ENCODE data around the gene RPS6KA6. TPM values are rescaled to one million over a fixed set of nuclear protein-coding genes. Genes with fewer than 3 reads are reported as not detected.

RPS6KA6 gene
- total RNA-seq, 1 donor from 2014 or later = 7.1 TPM

- H3K79me2 ChIP-seq (ENCODE audit: insufficient read depth, low read length) = no peaks in the 10 kb centered on the region
- no peak overlapping the region for H3K9ac ChIP-seq (ENCODE audit: low read length)
- Mint-ChIP-seq H3K27me3 (ENCODE audit: low read depth, unreplicated experiment) (no peaks in the 10 kb centered on the region), H3K36me3 (ENCODE audit: low read depth, unreplicated experiment) (no peaks in the 10 kb centered on the region), H3K9me3 (ENCODE audit: unreplicated experiment) (no peaks in the 10 kb centered on the region), H3K4me1 (ENCODE audit: low read depth, unreplicated experiment) (peaks cover 13% of the 10 kb centered on the region), H3K27ac (ENCODE audit: unreplicated experiment) (no peak overlapping the region), H3K4me3 (ENCODE audit: unreplicated experiment) (no peak overlapping the region)
- FAIRE-seq (peak; percentile 58), DNase-seq (ENCODE audit: low read depth) (no peak)
- H3K4me2 ChIP-seq (ENCODE audit: low read length) = no peak overlapping the region
- no peak overlapping the region for H2AFZ ChIP-seq (ENCODE audit: low read depth, low read length)
- H3K27me3 ChIP-seq (ENCODE audit: insufficient read depth, low read length) = no peaks in the 10 kb centered on the region
- H4K20me1 ChIP-seq (ENCODE audit: insufficient read depth, low read length) = no peaks in the 10 kb centered on the region
- no peak overlapping the region for H3K27ac ChIP-seq (ENCODE audit: low read depth, low read length)
- no peak overlapping the region for H3K4me3 ChIP-seq (ENCODE audit: insufficient read depth, low read depth, low read length)
- H3K4me1 ChIP-seq (ENCODE audit: insufficient read depth, low read length) = no peaks in the 10 kb centered on the region
- no peaks in the 10 kb centered on the region for H3K9me3 ChIP-seq (ENCODE audit: insufficient read depth, low read depth, low read length)
- no peaks in the 10 kb centered on the region for H3K36me3 ChIP-seq (ENCODE audit: insufficient read depth, low read length)
- TF ChIP-seq, protein P1, sequence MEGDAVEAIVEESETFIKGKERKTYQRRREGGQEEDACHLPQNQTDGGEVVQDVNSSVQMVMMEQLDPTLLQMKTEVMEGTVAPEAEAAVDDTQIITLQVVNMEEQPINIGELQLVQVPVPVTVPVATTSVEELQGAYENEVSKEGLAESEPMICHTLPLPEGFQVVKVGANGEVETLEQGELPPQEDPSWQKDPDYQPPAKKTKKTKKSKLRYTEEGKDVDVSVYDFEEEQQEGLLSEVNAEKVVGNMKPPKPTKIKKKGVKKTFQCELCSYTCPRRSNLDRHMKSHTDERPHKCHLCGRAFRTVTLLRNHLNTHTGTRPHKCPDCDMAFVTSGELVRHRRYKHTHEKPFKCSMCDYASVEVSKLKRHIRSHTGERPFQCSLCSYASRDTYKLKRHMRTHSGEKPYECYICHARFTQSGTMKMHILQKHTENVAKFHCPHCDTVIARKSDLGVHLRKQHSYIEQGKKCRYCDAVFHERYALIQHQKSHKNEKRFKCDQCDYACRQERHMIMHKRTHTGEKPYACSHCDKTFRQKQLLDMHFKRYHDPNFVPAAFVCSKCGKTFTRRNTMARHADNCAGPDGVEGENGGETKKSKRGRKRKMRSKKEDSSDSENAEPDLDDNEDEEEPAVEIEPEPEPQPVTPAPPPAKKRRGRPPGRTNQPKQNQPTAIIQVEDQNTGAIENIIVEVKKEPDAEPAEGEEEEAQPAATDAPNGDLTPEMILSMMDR (IDR thresholded peaks at IDR 0.05; ENCODE audit: insufficient read depth, low read depth, low read length) = no peak
- TF ChIP-seq EZH2 (IDR thresholded peaks at IDR 0.05; ENCODE audit: insufficient read depth, low read length) = no peak
These were observed 25.6 kb downstream of the RPS6KA6 start for GRCh38 chrX:84162401-84162800.

DNA sequence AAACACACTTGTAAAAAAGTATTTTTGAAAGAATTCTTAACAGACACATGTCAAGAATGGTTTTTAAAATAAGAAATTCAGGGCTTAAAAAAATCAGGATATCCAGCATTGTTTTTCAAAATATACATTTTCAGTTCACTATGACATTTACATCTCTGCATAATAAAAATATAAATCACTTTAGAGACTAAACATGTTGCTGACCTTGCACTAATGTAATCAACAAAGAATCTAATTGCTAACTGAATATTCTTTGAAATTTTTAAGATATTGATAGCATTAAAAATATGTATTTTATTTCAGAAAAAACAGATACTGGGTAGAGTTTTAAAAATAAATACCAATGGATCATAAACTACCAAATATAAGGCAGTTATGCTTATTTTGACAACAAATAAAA lies 26.4 kb downstream of the RPS6KA6 start:
- Mint-ChIP-seq H3K4me1 (ENCODE audit: low read depth, unreplicated experiment) (peaks cover 12% of the 10 kb centered on the region), H3K27ac (ENCODE audit: unreplicated experiment) (no peak overlapping the region), H3K27me3 (ENCODE audit: low read depth, unreplicated experiment) (no peaks in the 10 kb centered on the region), H3K36me3 (ENCODE audit: low read depth, unreplicated experiment) (no peaks in the 10 kb centered on the region), H3K4me3 (ENCODE audit: unreplicated experiment) (no peak overlapping the region), H3K9me3 (ENCODE audit: unreplicated experiment) (no peaks in the 10 kb centered on the region)
- H3K36me3 ChIP-seq (ENCODE audit: insufficient read depth, low read length) = no peaks in the 10 kb centered on the region
- no peaks in the 10 kb centered on the region for H3K4me1 ChIP-seq (ENCODE audit: insufficient read depth, low read length)
- DNase-seq (ENCODE audit: low read depth) = no peak
- H4K20me1 ChIP-seq (ENCODE audit: insufficient read depth, low read length) = no peaks in the 10 kb centered on the region
- no peak overlapping the region for H3K27ac ChIP-seq (ENCODE audit: low read depth, low read length)
- no peak overlapping the region for H3K4me3 ChIP-seq (ENCODE audit: insufficient read depth, low read depth, low read length)
- H3K9ac ChIP-seq (ENCODE audit: low read length) = no peak overlapping the region
- no peak overlapping the region for H3K4me2 ChIP-seq (ENCODE audit: low read length)
- no peaks in the 10 kb centered on the region for H3K79me2 ChIP-seq (ENCODE audit: insufficient read depth, low read length)
- no peaks in the 10 kb centered on the region for H3K27me3 ChIP-seq (ENCODE audit: insufficient read depth, low read length)
- no peak overlapping the region for H2AFZ ChIP-seq (ENCODE audit: low read depth, low read length)
- no peaks in the 10 kb centered on the region for H3K9me3 ChIP-seq (ENCODE audit: insufficient read depth, low read depth, low read length)
- TF ChIP-seq, protein P1 (IDR thresholded peaks at IDR 0.05; ENCODE audit: insufficient read depth, low read depth, low read length) = no peak
- no peak for TF ChIP-seq EZH2 (IDR thresholded peaks at IDR 0.05; ENCODE audit: insufficient read depth, low read length)
- FAIRE-seq = no peak

DNA sequence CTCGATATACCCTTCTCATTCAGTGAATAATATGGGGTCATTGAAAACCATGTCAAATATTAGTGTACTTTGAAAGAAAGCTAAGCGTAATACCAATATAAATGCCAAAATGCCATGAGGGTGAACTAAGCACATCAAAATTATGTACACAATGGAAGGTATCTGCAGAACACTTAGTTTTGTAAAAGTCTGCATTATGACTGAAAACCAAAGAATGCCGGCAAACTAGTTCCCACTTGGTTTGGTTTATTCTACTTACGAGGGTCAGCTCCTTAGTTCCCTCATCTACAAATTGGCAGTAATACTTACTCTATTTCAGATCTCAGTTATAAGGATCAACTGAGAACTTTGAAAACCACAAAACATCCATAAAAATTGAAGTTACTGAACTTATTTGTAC lies 27.3 kb downstream of the RPS6KA6 start:
- no peaks in the 10 kb centered on the region for H3K4me1 ChIP-seq (ENCODE audit: insufficient read depth, low read length)
- DNase-seq (ENCODE audit: low read depth) (peak; percentile 16), FAIRE-seq (peak; percentile 56)
- H4K20me1 ChIP-seq (ENCODE audit: insufficient read depth, low read length) = no peaks in the 10 kb centered on the region
- H3K9me3 ChIP-seq (ENCODE audit: insufficient read depth, low read depth, low read length) = no peaks in the 10 kb centered on the region
- Mint-ChIP-seq H3K9me3 (ENCODE audit: unreplicated experiment) (no peaks in the 10 kb centered on the region), H3K27ac (ENCODE audit: unreplicated experiment) (no peak overlapping the region), H3K27me3 (ENCODE audit: low read depth, unreplicated experiment) (no peaks in the 10 kb centered on the region), H3K4me1 (ENCODE audit: low read depth, unreplicated experiment) (peaks cover 11% of the 10 kb centered on the region), H3K4me3 (ENCODE audit: unreplicated experiment) (no peak overlapping the region), H3K36me3 (ENCODE audit: low read depth, unreplicated experiment) (no peaks in the 10 kb centered on the region)
- H3K9ac ChIP-seq (ENCODE audit: low read length) = no peak overlapping the region
- H3K4me2 ChIP-seq (ENCODE audit: low read length) = no peak overlapping the region
- no peak overlapping the region for H3K4me3 ChIP-seq (ENCODE audit: insufficient read depth, low read depth, low read length)
- H3K79me2 ChIP-seq (ENCODE audit: insufficient read depth, low read length) = no peaks in the 10 kb centered on the region
- H3K27me3 ChIP-seq (ENCODE audit: insufficient read depth, low read length) = no peaks in the 10 kb centered on the region
- no peak overlapping the region for H2AFZ ChIP-seq (ENCODE audit: low read depth, low read length)
- no peaks in the 10 kb centered on the region for H3K36me3 ChIP-seq (ENCODE audit: insufficient read depth, low read length)
- H3K27ac ChIP-seq (ENCODE audit: low read depth, low read length) = no peak overlapping the region
- TF ChIP-seq, protein P1 (IDR thresholded peaks at IDR 0.05; ENCODE audit: insufficient read depth, low read depth, low read length) = no peak
- TF ChIP-seq EZH2 (IDR thresholded peaks at IDR 0.05; ENCODE audit: insufficient read depth, low read length) = no peak
